ENCODE data around the gene CHCHD6. TPM values are rescaled to one million over a fixed set of nuclear protein-coding genes. Genes with fewer than 3 reads are reported as not detected.
A peak's percentile ranks its signal among the peaks of the same experiment; 100 is the strongest.

CHCHD6 gene
- total RNA-seq, 6 experiments from 2014 or later, result 1.7 to 5.3 (median 4.2) TPM

GRCh38 chr3:126896067-126896441 is 192.0 kb downstream of the CHCHD6 start:
- no peaks in the 10 kb centered on the region for H3K9me3 ChIP-seq
- no peaks in the 10 kb centered on the region for H3K36me3 ChIP-seq
- no peak for DNase-seq
- H3K4me3 ChIP-seq, result no peak overlapping the region
- 33% methylated on average over 1 of the region's 1 CpG for WGBS (ENCODE audit: insufficient coverage, low coverage, low lambda C conversion rate, missing lambda C conversion rate)
- TF ChIP-seq CTCF (IDR thresholded peaks at IDR 0.05) (no peak), POLR2A (IDR thresholded peaks at IDR 0.05) (no peak)
- no peak for ATAC-seq
- H3K27ac ChIP-seq, result no peak overlapping the region
- intact Hi-C loops (cut with DNase I), result no loop called here
- no peaks in the 10 kb centered on the region for H3K4me1 ChIP-seq
- no peaks in the 10 kb centered on the region for H3K27me3 ChIP-seq

GRCh38 chr3:126896968-126897367 is 192.9 kb downstream of the CHCHD6 start:
- H3K9me3 ChIP-seq, result no peaks in the 10 kb centered on the region
- no peaks in the 10 kb centered on the region for H3K36me3 ChIP-seq
- intact Hi-C loops (cut with DNase I), result no loop called here
- 96% methylated on average over 2 of the region's 6 CpGs for WGBS (ENCODE audit: insufficient coverage, low coverage, low lambda C conversion rate, missing lambda C conversion rate)
- no peak for ATAC-seq
- peak in 1 of 3 donors; percentile 24 for DNase-seq
- TF ChIP-seq POLR2A (IDR thresholded peaks at IDR 0.05) (no peak), CTCF (IDR thresholded peaks at IDR 0.05) (no peak)
- H3K27me3 ChIP-seq, result no peaks in the 10 kb centered on the region
- H3K4me3 ChIP-seq, result no peak overlapping the region
- H3K27ac ChIP-seq, result no peak overlapping the region
- H3K4me1 ChIP-seq, result no peaks in the 10 kb centered on the region

- H3K4me3 ChIP-seq, result no peak overlapping the region
- intact Hi-C loops (cut with DNase I), result no loop called here
- no peak for TF ChIP-seq CTCF (IDR thresholded peaks at IDR 0.05)
- no peak for TF ChIP-seq POLR2A (IDR thresholded peaks at IDR 0.05)
- WGBS (ENCODE audit: insufficient coverage, low coverage, low lambda C conversion rate, missing lambda C conversion rate), result 88% methylated on average over 1 of the region's 7 CpGs
- peak in 1 of 3 donors; percentile 22 for DNase-seq
- H3K9me3 ChIP-seq, result no peaks in the 10 kb centered on the region
- H3K36me3 ChIP-seq, result no peaks in the 10 kb centered on the region
- no peaks in the 10 kb centered on the region for H3K4me1 ChIP-seq
- H3K27me3 ChIP-seq, result no peaks in the 10 kb centered on the region
- no peak for ATAC-seq
- no peak overlapping the region for H3K27ac ChIP-seq
Observed at GRCh38 chr3:126897943-126898342, 193.9 kb downstream of the CHCHD6 start.

GRCh38 chr3:126900859-126901540 is 197.0 kb downstream of the CHCHD6 start:
- WGBS (ENCODE audit: insufficient coverage, low coverage, low lambda C conversion rate, missing lambda C conversion rate), result 98% methylated on average over 7 of the region's 10 CpGs
- no peak for TF ChIP-seq POLR2A (IDR thresholded peaks at IDR 0.05)
- DNase-seq (peak in 1 of 3 donors; percentile 35), ATAC-seq (no peak)
- Histone ChIP-seq H3K4me3 (no peak overlapping the region), H3K27me3 (no peaks in the 10 kb centered on the region), H3K27ac (no peak overlapping the region), H3K9me3 (no peaks in the 10 kb centered on the region), H3K4me1 (no peaks in the 10 kb centered on the region), H3K36me3 (no peaks in the 10 kb centered on the region)
- intact Hi-C loops (cut with DNase I), result no loop called here

GRCh38 chr3:126901631-126902030 is 197.6 kb downstream of the CHCHD6 start:
- TF ChIP-seq CTCF (IDR thresholded peaks at IDR 0.05), result no peak
- TF ChIP-seq POLR2A (IDR thresholded peaks at IDR 0.05), result no peak
- DNase-seq (no peak), ATAC-seq (no peak)
- H3K4me3 ChIP-seq, result no peak overlapping the region
- H3K36me3 ChIP-seq, result no peaks in the 10 kb centered on the region
- no peaks in the 10 kb centered on the region for H3K27me3 ChIP-seq
- no peak overlapping the region for H3K27ac ChIP-seq
- no peaks in the 10 kb centered on the region for H3K4me1 ChIP-seq
- no peaks in the 10 kb centered on the region for H3K9me3 ChIP-seq
- WGBS (ENCODE audit: insufficient coverage, low coverage, low lambda C conversion rate, missing lambda C conversion rate), result 96% methylated on average over 8 of the region's 8 CpGs
- intact Hi-C loops (cut with DNase I), result no loop called here

Data from right lobe of liver (tissue), 6 donors.